ENCODE measurements around the gene BEST2. TPM values are rescaled to one million over a fixed set of nuclear protein-coding genes. Genes with fewer than 3 reads are reported as not detected.

BEST2 gene
- total RNA-seq = not detected in 2 replicates

DNA sequence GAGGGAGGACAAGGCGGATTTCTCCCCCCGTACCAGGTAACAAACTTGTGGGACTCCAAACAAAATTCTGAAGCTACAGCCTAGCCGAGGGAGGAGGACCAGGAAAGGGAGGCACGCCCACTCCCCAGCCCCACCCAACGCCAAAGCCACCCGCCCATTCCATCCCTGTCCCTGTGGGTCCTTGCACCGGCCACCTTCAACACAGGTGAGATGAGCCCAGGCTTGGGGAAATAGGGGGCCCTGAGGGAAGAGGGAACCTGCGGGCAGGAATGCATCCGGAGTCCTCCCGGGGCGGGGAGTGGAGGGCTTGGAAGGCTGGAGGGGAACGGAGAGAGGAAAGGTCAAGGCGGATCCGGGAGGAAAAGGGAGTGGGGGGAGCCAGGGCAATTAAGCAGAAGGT, at the start of gene BEST2:
TSS of gene BEST2 (plus strand) at position 157 of the 400 bp plus-strand sequence. CDS start 802 bp downstream, outside the sequence.

DNA sequence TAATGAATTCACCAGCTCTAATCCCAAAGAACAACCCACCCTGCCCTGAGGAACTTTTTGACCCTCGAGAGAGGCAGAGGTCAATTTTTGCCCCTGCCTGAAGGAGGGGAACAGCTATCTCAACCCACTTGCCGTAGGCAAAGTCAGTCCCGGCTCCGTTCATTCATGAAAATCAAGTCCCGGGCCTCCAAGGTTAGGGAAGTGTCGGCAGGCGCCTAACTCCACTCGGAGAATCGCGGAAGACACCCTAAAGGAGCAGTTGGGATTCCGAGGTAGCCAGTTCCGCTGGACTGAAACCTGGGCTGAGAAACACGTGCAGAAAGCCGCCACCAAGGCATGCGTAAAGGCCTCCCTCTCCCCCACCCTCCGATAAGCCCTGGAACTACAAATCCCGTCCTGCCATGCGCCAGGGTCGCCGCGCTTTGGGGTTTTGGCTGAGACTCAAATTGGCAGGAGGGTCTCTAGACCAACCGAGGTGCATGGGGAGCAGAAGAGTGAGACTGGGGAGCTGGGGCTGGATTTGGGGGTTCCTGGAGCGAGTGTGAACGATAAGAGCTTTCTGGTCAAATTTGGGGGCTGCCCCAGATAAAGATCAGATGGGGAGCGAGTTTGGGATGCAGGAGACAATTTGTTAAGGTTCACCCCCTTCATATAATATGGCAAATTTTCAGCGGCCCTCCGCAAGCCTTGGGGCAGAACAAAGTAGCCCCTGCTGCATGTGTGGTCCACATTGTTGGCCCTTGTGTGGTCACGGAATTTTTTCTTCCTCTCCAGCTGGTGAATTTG, 27.8 kb upstream of the BEST2 start, which contains the start of gene TNPO2:
TSS of gene TNPO2 (minus strand) at position 292 of the 786 bp plus-strand sequence. CDS start 2,955 bp downstream, outside the sequence.

DNA sequence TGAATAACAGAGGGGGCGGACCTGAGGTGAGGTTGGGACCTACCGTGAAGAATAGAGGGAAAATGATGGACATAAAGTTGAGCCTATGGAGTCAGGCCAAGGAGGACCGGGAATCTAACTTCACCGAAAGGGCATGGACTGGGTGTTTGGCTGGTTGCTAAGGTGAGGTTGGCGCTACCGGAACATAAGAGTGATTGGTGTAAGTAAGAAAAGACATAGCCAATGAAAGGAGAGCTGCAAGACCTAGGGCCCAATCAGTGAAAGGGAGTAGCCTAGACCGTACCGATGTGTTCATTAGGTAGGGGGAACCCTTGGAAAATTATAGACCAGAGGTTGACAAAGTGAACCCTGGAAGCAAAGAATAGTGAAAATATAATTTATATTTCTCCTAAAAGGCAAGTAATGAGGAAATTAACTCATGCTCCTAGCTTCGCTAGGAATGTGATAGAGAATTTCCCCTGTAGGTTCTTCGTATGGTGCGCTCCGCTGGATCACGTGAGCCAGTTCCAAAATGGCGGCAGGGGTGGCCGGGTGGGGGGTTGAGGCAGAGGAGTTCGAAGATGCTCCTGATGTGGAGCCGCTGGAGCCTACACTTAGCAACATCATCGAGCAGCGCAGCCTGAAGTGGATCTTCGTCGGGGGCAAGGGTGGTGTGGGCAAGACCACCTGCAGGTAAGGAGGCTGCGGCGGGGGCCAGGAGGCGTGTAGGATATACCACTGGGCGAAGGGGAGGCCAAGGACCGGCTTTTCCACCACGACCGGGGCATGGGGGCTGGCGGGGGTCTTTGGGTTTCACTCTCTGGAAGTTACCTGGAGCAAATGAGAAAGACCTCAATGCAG, 14.4 kb upstream of the BEST2 start, which contains the start of gene GET3:
TSS of gene GET3 (plus strand) at position 503 of the 840 bp plus-strand sequence. CDS start at position 512, 9 bp downstream.

DNA sequence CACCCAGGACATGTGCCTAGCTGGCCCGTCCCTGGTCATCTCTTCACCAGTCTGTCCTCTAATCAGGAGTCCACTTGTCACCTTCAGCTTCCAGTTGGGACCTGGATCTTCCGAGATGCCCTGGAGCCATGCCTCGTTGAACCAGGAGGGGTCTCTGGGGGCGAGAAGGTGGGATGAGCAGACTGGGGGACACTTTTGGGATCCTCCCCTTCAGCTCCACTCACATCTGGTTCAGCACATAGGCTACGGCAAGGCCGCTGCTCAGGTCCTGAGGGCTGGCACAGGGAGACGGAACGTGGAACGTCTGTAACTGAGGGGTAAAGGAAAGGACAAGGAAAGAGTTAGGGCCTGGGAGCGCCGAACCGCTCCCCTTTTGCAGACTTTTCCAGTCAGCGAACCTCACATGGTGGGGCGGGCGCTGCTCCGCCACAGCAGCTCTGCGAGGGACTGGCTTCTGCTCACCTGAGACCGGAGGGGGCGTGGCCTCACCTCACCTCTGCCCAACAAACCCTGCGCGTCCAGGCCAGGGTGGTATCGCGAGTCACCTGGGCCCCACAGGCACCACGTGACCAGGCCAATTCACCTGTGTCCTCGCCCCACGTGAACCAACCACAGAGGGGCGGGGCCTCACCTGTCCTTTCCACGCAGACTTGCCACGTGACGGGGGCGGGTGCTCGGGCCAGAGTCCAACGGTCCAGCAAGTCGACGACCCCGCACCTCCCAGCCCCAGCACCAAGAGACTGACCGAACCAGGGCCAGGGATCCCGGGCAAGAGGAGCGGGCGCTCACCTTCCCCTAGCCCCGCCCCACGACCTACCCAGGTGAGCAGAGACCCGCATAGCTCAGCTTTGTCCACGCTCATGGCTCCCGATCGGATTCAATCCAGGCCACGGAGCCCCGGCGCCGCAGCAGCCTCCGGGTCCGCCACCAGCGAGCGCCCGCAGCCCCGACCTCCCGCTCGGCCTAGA, 23.3 kb downstream of the BEST2 start, which contains the start of gene HOOK2:
TSS of gene HOOK2 (minus strand) at position 965 of the 968 bp plus-strand sequence. CDS start at position 862, 103 bp downstream.

DNA sequence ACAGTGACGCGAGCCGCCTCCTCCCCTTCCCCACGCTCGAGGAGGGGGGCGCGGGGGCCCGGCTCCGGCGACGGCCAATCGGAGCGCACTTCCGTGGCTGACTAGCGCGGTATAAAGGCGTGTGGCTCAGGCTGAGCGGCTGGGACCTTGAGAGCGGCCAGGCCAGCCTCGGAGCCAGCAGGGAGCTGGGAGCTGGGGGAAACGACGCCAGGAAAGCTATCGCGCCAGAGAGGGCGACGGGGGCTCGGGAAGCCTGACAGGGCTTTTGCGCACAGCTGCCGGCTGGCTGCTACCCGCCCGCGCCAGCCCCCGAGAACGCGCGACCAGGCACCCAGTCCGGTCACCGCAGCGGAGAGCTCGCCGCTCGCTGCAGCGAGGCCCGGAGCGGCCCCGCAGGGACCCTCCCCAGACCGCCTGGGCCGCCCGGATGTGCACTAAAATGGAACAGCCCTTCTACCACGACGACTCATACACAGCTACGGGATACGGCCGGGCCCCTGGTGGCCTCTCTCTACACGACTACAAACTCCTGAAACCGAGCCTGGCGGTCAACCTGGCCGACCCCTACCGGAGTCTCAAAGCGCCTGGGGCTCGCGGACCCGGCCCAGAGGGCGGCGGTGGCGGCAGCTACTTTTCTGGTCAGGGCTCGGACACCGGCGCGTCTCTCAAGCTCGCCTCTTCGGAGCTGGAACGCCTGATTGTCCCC, 39.9 kb downstream of the BEST2 start, which contains the start of gene JUNB:
TSS of gene JUNB (plus strand) at position 142 of the 706 bp plus-strand sequence. CDS start at position 428, 286 bp downstream.

DNA sequence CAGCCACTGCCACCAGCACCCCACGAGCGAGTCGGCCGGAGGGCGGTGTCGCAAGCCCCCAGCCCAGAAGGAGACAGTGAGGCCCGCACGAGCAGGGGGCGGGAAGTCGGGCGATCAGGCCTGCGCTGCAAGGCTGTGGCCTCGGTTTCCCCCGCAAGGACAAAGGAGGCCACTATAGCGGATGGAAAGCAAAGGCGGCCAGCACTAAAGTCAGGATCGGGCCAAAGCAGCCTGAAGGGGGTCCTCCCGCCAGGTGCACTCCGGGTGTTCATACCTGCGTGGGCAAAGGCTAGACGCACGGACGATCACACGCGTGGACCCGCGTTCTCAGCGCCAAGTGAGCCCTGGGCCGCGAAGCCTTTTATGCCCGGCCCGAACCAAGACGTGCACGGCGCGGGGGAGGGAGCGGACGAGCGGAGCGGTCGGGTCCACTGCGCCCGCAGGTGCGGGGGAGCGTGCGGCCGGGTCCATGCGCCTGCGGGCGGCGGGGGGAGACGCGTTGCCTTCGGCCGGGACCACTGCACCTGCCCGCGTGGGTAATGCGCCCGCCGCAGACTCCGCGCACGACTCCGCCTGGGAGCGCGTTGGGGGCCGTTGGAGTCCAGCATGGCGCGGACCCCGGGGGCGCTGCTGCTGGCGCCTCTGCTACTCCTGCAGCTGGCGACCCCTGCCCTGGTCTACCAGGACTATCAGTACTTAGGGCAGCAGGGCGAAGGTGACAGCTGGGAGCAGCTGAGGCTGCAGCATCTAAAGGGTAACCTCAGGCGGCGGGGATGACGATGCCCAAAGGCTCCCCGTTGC, 50.1 kb downstream of the BEST2 start, which contains the start of the genes PRDX2 and THSD8:
TSS of gene PRDX2 (minus strand) at position 335 of the 801 bp plus-strand sequence. CDS start 539 bp downstream, outside the sequence.
TSS of gene THSD8 (plus strand) at position 604 of the 801 bp plus-strand sequence. CDS start at position 607, 3 bp downstream.

DNA sequence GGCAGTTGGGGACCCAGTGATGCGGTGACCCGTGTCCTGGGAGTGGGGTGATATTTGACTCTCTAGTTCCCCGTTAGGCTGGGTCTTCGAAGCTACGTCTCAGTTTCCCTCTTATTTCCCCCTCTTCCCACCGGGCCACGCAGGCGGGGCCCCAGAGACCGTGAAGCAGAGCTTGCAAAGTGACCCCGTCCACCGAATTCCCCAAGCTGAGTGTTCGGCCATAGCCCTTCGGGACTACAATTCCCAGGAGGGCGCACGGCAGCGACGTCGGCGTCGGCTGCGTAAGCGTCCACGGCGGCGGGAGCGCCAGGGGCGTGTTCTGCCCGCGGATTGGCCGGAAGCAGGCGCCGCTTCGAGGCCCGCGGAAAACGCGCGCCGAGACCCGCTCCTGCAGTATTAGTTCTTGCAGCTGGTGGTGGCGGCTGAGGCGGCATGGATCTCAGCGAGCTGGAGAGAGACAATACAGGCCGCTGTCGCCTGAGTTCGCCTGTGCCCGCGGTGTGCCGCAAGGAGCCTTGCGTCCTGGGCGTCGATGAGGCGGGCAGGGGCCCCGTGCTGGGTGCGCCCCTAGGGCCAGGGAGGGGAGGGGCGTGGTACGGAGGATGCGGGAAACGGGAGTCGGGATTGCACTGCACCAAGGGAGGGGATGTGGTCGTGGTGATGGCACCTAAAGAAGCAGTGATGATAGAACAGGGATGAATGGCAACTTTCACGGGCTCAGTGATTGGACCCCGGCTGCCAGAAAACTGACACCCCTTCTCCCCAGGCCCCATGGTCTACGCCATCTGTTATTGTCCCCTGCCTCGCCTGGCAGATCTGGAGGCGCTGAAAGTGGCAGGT, 54.9 kb downstream of the BEST2 start, which contains the start of gene RNASEH2A:
TSS of gene RNASEH2A (plus strand) at position 343 of the 840 bp plus-strand sequence. CDS start at position 433, 90 bp downstream.

Other genes starting within 250 kb of the BEST2 start
- 2.3 and 3.7 TPM in 2 replicates for gene ZNF564, start 200.3 kb upstream of the BEST2 start, total RNA-seq
- 3.0 and 4.3 TPM in 2 replicates for gene ZNF490, start 141.0 kb upstream of the BEST2 start, total RNA-seq
- gene ZNF791, start 140.9 kb upstream of the BEST2 start, total RNA-seq = 9.0 and 9.2 TPM in 2 replicates
- 39.4 and 43.9 TPM in 2 replicates for gene MAN2B1, start 85.0 kb upstream of the BEST2 start, total RNA-seq
- gene WDR83, start 85.0 kb upstream of the BEST2 start, total RNA-seq = 6.2 and 10.6 TPM in 2 replicates
- 63.6 and 81.8 TPM in 2 replicates for gene DHPS, start 69.9 kb upstream of the BEST2 start, total RNA-seq
- not detected in 2 replicates for gene GNG14, start 63.8 kb upstream of the BEST2 start, total RNA-seq
- 15.8 and 23.4 TPM in 2 replicates for gene FBXW9, start 55.2 kb upstream of the BEST2 start, total RNA-seq
- 36.6 and 41.9 TPM in 2 replicates for gene TNPO2, start 27.9 kb upstream of the BEST2 start, total RNA-seq
- 284 and 434 TPM in 2 replicates for gene TRIR, start 17.1 kb upstream of the BEST2 start, total RNA-seq
- gene GET3, start 14.3 kb upstream of the BEST2 start, total RNA-seq = 64.1 and 82.2 TPM in 2 replicates
- gene HOOK2, start 23.8 kb downstream of the BEST2 start, total RNA-seq = 25.5 and 32.4 TPM in 2 replicates
- gene JUNB, start 39.7 kb downstream of the BEST2 start, total RNA-seq = 514 and 542 TPM in 2 replicates
- gene PRDX2, start 50.0 kb downstream of the BEST2 start, total RNA-seq = 476 and 536 TPM in 2 replicates
- not detected in 2 replicates for gene THSD8, start 50.3 kb downstream of the BEST2 start, total RNA-seq
- gene RNASEH2A, start 54.8 kb downstream of the BEST2 start, total RNA-seq = 39.0 and 42.2 TPM in 2 replicates
- gene RTBDN, start 82.8 kb downstream of the BEST2 start, total RNA-seq = not detected in 2 replicates
- gene MAST1, start 86.7 kb downstream of the BEST2 start, total RNA-seq = 0.23 and 0.42 TPM in 2 replicates
- 29.3 and 32.3 TPM in 2 replicates for gene DNASE2, start 129.7 kb downstream of the BEST2 start, total RNA-seq
- gene KLF1, start 135.4 kb downstream of the BEST2 start, total RNA-seq = not detected in 2 replicates
- gene GCDH, start 139.4 kb downstream of the BEST2 start, total RNA-seq = 20.6 and 38.9 TPM in 2 replicates
- 0.14 and 2.2 TPM in 2 replicates for gene SYCE2, start 167.5 kb downstream of the BEST2 start, total RNA-seq
- 96.3 and 108 TPM in 2 replicates for gene FARSA, start 181.9 kb downstream of the BEST2 start, total RNA-seq
- gene CALR, start 186.8 kb downstream of the BEST2 start, total RNA-seq = 926 and 958 TPM in 2 replicates
- 103 and 117 TPM in 2 replicates for gene RAD23A, start 194.1 kb downstream of the BEST2 start, total RNA-seq
- 88.6 and 107 TPM in 2 replicates for gene GADD45GIP1, start 205.4 kb downstream of the BEST2 start, total RNA-seq
- 0.07 TPM in 1 of 2 replicates, not detected in the other for gene DAND5, start 217.8 kb downstream of the BEST2 start, total RNA-seq
- 13.4 and 19.7 TPM in 2 replicates for gene NFIX, start 243.7 kb downstream of the BEST2 start, total RNA-seq

Measured in airway epithelial cell (primary cell).